Upper lobe of left lung (tissue), 6 donors: ENCODE results near the gene SCN5A. TPM values are rescaled to one million over a fixed set of nuclear protein-coding genes. Genes with fewer than 3 reads are reported as not detected.

ENCODE experiments used
- ATAC-seq, 2 donors: fragments of 200-7000 bp; cut with Tn5 transposase; one replicate each; pipeline ENCODE4 v1.9.1; 2022; ENCODE audit warnings: mild to moderate bottlenecking in 2 of 2, moderate library complexity in 2 of 2; ENCODE audit not compliant: low FRiP score in 2 of 2
- DNase-seq, 2 donors: peaks; one replicate each; pipeline ENCODE4 v3.0.0-alpha.2; 2019 to 2020
- H3K27ac ChIP-seq, 4 donors: fragments of 200-600 bp; sonication (generic); one replicate each; pipeline ENCODE4 v1.5.1; 2016 to 2019
- H3K27me3 ChIP-seq, 4 donors: fragments of 200-600 bp; sonication (generic); one replicate each; pipeline ENCODE4 v1.5.1; 2017 to 2019
- H3K36me3 ChIP-seq, 4 donors: fragments of 200-600 bp; sonication (generic); one replicate each; pipeline ENCODE4 v1.5.1; 2016 to 2019
- H3K4me1 ChIP-seq, 4 donors: fragments of 200-600 bp; sonication (generic); one replicate each; pipeline ENCODE4 v1.5.1; 2018 to 2019
- H3K4me3 ChIP-seq, 4 donors: fragments of 200-600 bp; sonication (generic); one replicate each; pipeline ENCODE4 v1.5.1; 2017 to 2019; ENCODE audit warnings: mild to moderate bottlenecking in 2 of 4, moderate library complexity in 1 of 4
- H3K9me3 ChIP-seq, 4 donors: fragments of 200-600 bp; sonication (generic); one replicate each; pipeline ENCODE4 v1.5.1; 2018 to 2019
- EP300 ChIP-seq, 4 donors: sonication (generic); formaldehyde crosslinking; IDR thresholded peaks; one replicate each; pipeline ENCODE4 v1.5.1; 2017; ENCODE audit warnings: antibody characterized with exemption in 4 of 4, control low read depth in 2 of 4
- POLR2A ChIP-seq, 4 donors: fragments of 450-650 bp; IDR thresholded peaks; one replicate each; pipeline ENCODE4 v1.5.1; 2016 to 2017; ENCODE audit warnings: antibody characterized with exemption in 4 of 4, mild to moderate bottlenecking in 2 of 4
- POLR2AphosphoS5 ChIP-seq, 2 donors: sonication (generic); formaldehyde crosslinking; IDR thresholded peaks; one replicate each; pipeline ENCODE4 v1.5.1; 2017; ENCODE audit warnings: antibody characterized with exemption in 2 of 2
- WGBS, 2 donors: methylation state at CpG; one replicate each; pipeline ENCODE4 v1.1.5; 2017 to 2018; 5-methylcytosine and 5-hydroxymethylcytosine counted together
- total RNA-seq, 6 donors: library from RNA; depleted of rRNA in 4 of 6; stranded (reverse); fragments of >200 nt in 4 of 6; gene quantifications; one replicate each; pipeline versions ENCODE4 v1.1.0 to v1.2.1, GENCODE V29; 2016 to 2021
- TF ChIP-seq, protein P1 (sequence below), 6 experiments: fragments of 450-650 bp in 4 of 6; fragments of 200-600 bp in 2 of 6; sonication (generic) in 2 of 6; IDR thresholded peaks; one replicate each; pipeline ENCODE4 v1.5.1; 2016 to 2019; ENCODE audit warnings: antibody characterized with exemption in 6 of 6
- donor health status: DM: no; HTN: no; CAD: no; lungs with moderate emphysema.
- donor health status: DM: no; HTN: yes; CAD: no; lungs with severe emphysema.

SCN5A gene
- total RNA-seq, 6 donors from 2014 or later: under 0.01 to 0.30 (median 0.10) TPM; not detected in 1

DNA sequence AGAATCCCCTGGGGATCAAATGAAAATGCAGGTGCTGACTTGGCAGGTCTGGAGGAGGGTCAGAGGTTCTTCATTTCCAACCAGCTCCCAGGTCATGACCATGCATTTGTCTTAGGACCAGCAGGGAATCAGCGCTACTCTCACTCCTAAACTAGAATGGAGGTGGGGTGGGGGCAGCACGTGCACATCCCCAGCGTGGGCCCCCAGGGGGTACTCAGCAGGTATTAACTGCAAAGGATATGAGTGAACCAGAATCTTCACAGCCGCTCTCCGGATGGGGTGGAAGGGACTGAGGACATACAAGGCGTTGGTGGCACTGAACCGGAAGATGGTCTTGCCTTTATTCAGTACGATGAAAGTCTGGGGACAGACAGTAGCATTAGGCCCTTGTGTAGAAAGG, 19.4 kb downstream of the SCN5A start:
- 78 to 82% methylated on average over 6 to 8 of the region's 8 CpGs for WGBS, 2 donors

DNA sequence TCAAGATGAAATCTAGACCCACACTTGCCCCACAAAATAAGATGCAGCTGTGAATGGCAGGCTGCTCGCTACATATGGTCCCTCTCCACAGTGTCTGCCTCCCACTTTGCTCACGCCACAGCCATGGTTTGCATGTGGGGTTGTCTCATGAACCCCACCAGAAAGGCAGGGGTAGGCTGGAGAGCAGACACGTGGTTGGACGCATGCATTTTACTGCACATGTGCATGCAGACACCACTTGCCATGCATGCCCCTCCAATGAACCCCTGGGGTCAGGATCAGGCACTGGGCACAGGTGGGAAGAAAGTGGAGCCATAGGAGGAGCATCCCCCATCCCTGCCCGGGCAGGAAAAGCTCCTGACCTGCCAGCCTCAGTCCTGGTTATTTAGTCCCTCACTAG, 20.7 kb downstream of the SCN5A start:
- 80 to 90% methylated on average over 2 to 5 of the region's 5 CpGs for WGBS, 2 donors
- H3K27ac ChIP-seq: no peak overlapping the region

More for the DNA sequence above, 19.4 kb downstream of the SCN5A start:
- no peaks in the 10 kb centered on the region for H3K9me3 ChIP-seq
- H3K4me1 ChIP-seq: no peaks in the 10 kb centered on the region
- H3K36me3 ChIP-seq: no peaks in the 10 kb centered on the region
- no peak overlapping the region for H3K27ac ChIP-seq
- no peak for ATAC-seq
- TF ChIP-seq POLR2A (IDR thresholded peaks at IDR 0.05): no peak
- TF ChIP-seq, protein P1, sequence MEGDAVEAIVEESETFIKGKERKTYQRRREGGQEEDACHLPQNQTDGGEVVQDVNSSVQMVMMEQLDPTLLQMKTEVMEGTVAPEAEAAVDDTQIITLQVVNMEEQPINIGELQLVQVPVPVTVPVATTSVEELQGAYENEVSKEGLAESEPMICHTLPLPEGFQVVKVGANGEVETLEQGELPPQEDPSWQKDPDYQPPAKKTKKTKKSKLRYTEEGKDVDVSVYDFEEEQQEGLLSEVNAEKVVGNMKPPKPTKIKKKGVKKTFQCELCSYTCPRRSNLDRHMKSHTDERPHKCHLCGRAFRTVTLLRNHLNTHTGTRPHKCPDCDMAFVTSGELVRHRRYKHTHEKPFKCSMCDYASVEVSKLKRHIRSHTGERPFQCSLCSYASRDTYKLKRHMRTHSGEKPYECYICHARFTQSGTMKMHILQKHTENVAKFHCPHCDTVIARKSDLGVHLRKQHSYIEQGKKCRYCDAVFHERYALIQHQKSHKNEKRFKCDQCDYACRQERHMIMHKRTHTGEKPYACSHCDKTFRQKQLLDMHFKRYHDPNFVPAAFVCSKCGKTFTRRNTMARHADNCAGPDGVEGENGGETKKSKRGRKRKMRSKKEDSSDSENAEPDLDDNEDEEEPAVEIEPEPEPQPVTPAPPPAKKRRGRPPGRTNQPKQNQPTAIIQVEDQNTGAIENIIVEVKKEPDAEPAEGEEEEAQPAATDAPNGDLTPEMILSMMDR (IDR thresholded peaks at IDR 0.05): no peak
- no peaks in the 10 kb centered on the region for H3K27me3 ChIP-seq
- no peak overlapping the region for H3K4me3 ChIP-seq
- no peak for DNase-seq

DNA sequence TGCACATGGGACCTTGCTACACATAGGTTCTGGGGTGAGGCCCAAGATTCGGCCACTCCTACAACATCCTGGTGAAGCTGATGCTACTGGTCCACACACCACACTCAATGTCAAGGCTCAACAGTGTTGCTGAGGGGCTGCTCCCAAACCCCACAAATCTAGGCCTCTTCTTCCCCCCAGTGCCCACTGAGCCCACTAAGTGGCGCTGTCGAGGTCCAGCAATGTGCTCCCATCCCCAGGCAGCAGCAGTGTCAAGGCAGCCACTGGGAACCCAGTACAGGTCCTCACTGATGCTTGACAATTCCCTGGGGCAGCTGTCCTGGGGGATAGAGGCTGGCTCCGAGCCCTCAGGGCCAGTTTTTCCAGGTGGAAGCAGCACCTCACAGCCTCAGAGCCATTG, 21.5 kb downstream of the SCN5A start:
- H3K27me3 ChIP-seq: no peaks in the 10 kb centered on the region
- 56 to 64% methylated on average over 2 to 3 of the region's 4 CpGs for WGBS, 2 donors

More for the DNA sequence above, 20.7 kb downstream of the SCN5A start:
- no peaks in the 10 kb centered on the region for H3K9me3 ChIP-seq
- H3K36me3 ChIP-seq: no peaks in the 10 kb centered on the region
- no peak for TF ChIP-seq POLR2A (IDR thresholded peaks at IDR 0.05)
- no peak for TF ChIP-seq EP300 (IDR thresholded peaks at IDR 0.05)
- TF ChIP-seq POLR2AphosphoS5 (IDR thresholded peaks at IDR 0.05): no peak
- TF ChIP-seq, protein P1 (IDR thresholded peaks at IDR 0.05): no peak
- no peak overlapping the region for H3K4me3 ChIP-seq
- ATAC-seq (no peak), DNase-seq (no peak)
- H3K27me3 ChIP-seq: no peaks in the 10 kb centered on the region
- H3K4me1 ChIP-seq: no peaks in the 10 kb centered on the region

DNA sequence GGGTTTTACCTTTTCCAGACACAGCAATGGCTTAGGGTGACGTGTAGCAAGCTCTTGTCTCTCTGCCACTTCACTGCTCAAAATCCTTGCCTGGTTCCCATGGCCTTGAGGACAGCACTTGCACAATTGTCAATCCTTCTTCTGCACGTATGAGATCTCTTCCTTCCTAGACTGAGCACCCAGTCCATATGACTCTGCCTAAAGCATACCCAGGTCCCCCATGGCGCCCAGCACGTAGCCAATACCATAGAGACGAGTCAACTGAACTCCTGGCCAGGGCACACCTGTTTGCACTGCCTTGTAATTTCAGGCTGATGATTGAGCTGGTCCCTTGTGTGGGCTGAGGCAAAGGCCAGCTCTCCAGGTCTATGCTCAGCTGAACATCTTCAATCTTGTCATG, 23.3 kb downstream of the SCN5A start:
- Histone ChIP-seq H3K9me3 (no peaks in the 10 kb centered on the region), H3K36me3 (no peaks in the 10 kb centered on the region), H3K4me1 (no peaks in the 10 kb centered on the region), H3K27me3 (no peaks in the 10 kb centered on the region), H3K4me3 (no peak overlapping the region), H3K27ac (no peak overlapping the region)
- WGBS, 2 donors: 77 to 86% methylated on average over 4 to 5 of the region's 5 CpGs
- no peak for TF ChIP-seq EP300 (IDR thresholded peaks at IDR 0.05)
- TF ChIP-seq, protein P1 (IDR thresholded peaks at IDR 0.05): no peak
- TF ChIP-seq POLR2A (IDR thresholded peaks at IDR 0.05): no peak
- no peak for TF ChIP-seq POLR2AphosphoS5 (IDR thresholded peaks at IDR 0.05)
- DNase-seq (no peak), ATAC-seq (no peak)

More for the DNA sequence above, 21.5 kb downstream of the SCN5A start:
- Histone ChIP-seq H3K27ac (no peak overlapping the region), H3K9me3 (no peaks in the 10 kb centered on the region), H3K4me3 (no peak overlapping the region), H3K36me3 (no peaks in the 10 kb centered on the region), H3K4me1 (no peaks in the 10 kb centered on the region)
- TF ChIP-seq, protein P1 (IDR thresholded peaks at IDR 0.05): peak in 1 of 6 experiments; percentile 12
- no peak for TF ChIP-seq POLR2AphosphoS5 (IDR thresholded peaks at IDR 0.05)
- ATAC-seq: no peak
- no peak for DNase-seq

DNA sequence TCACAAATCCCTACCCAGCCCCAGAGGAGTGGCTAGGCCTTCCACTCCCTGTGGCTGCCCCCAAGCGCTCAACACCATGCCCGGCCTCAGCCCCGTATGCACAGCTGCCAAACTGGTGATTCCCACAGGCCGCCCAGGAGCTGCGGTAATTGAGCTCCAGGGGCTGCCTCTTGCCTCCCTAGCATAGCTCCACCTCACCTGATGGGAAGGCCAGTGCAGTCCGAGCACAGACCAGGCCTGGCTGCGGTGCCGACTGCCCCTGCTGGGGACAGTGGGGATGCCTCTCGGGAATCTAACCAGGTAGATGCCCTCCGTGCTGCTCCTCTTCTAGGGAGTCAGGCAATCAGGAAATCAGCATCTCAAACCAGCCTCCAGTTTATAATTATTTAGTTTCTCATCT, 25.9 kb downstream of the SCN5A start:
- peak in 1 of 2 donors; percentile 71 for DNase-seq
- Histone ChIP-seq H3K9me3 (no peaks in the 10 kb centered on the region), H3K4me3 (no peak overlapping the region), H3K27ac (no peak overlapping the region), H3K4me1 (no peaks in the 10 kb centered on the region), H3K36me3 (no peaks in the 10 kb centered on the region), H3K27me3 (no peaks in the 10 kb centered on the region)
- ATAC-seq: no peak
- TF ChIP-seq EP300 (IDR thresholded peaks at IDR 0.05) (no peak), POLR2AphosphoS5 (IDR thresholded peaks at IDR 0.05) (no peak), POLR2A (IDR thresholded peaks at IDR 0.05) (no peak)
- TF ChIP-seq, protein P1 (IDR thresholded peaks at IDR 0.05): no peak
- WGBS, 2 donors: 62 to 85% methylated on average over 10 of the region's 10 CpGs
